Memory B cell (primary cell): ENCODE data around the gene MBOAT2.

Experiments used
- ATAC-seq: fragments of 150-1000 bp; cut with Tn5 transposase; 2 replicates; pipeline ENCODE4 v1.10.0; 2021; ENCODE audit warnings: low read depth, mild to moderate bottlenecking, moderate library complexity
- DNase-seq, 2 donors: peaks; one replicate each; pipeline ENCODE4 v3.0.0; 2022; ENCODE audit warnings: low spot score in 2 of 2
- H3K27ac Mint-ChIP-seq: one replicate; pipeline ENCODE4 v1.8.0; 2022; ENCODE audit warnings: mild to moderate bottlenecking, moderate library complexity, mixed read lengths
- H3K27me3 Mint-ChIP-seq: one replicate; pipeline ENCODE4 v1.8.0; 2022; ENCODE audit warnings: mixed read lengths
- H3K36me3 Mint-ChIP-seq: one replicate; pipeline ENCODE4 v1.8.0; 2022; ENCODE audit warnings: mild to moderate bottlenecking, mixed read lengths
- H3K4me1 Mint-ChIP-seq: one replicate; pipeline ENCODE4 v1.8.0; 2022; ENCODE audit warnings: mixed read lengths
- H3K4me3 Mint-ChIP-seq: one replicate; pipeline ENCODE4 v1.8.0; 2022; ENCODE audit warnings: mild to moderate bottlenecking, moderate library complexity, mixed read lengths
- H3K9me3 Mint-ChIP-seq: one replicate; pipeline ENCODE4 v1.8.0; 2022; ENCODE audit warnings: mixed read lengths

Gene MBOAT2

DNA sequence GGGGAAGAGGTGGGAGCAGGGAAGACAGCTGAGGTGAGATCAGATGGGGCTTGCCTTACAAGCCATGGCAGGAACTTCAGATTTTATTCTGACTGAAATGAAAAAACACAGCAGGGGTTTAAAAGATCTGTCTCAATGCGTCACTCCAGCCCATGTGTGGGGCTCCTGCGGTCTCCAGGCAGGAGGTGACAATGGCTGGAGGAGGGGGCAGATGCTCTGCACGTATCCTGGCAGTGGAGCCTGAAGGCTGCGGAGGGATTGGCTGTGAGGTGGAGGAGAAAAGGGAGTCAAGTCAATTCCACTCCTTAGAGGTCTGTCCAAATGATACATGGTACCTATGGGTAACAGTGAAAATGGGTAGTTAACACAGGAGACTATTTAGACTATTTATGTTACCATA lies 125.6 kb downstream of the MBOAT2 start:
- ATAC-seq (no peak), DNase-seq (no peak)
- peaks cover 2% of the 10 kb centered on the region for H3K4me1 Mint-ChIP-seq
- no peaks in the 10 kb centered on the region for H3K9me3 Mint-ChIP-seq
- no peaks in the 10 kb centered on the region for H3K36me3 Mint-ChIP-seq
- H3K27me3 Mint-ChIP-seq: peaks cover 9% of the 10 kb centered on the region
- H3K4me3 Mint-ChIP-seq: no peak overlapping the region
- no peak overlapping the region for H3K27ac Mint-ChIP-seq

DNA sequence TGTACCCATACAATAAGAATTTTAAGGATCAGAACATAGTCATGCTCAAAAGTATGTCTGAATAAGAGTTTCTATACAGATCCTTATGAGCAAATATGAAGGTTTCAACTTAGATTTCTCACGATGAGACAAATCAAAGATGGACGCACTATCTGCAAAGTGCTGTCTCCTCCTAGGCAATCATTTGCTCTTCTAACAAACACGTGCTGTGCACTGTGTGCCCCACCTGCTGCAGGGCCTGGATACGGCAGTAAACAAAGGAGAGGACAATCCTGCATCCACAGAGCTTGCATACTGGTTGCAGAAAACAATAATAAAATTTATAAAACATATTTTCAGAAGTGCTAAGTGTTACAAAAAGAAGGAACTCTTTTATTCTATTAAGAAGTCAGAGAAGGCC lies 126.2 kb downstream of the MBOAT2 start:
- Mint-ChIP-seq H3K36me3 (no peaks in the 10 kb centered on the region), H3K4me1 (peaks cover 4% of the 10 kb centered on the region), H3K27me3 (peaks cover 11% of the 10 kb centered on the region), H3K4me3 (no peak overlapping the region), H3K27ac (no peak overlapping the region), H3K9me3 (no peaks in the 10 kb centered on the region)
- no peak for ATAC-seq
- DNase-seq: no peak

DNA sequence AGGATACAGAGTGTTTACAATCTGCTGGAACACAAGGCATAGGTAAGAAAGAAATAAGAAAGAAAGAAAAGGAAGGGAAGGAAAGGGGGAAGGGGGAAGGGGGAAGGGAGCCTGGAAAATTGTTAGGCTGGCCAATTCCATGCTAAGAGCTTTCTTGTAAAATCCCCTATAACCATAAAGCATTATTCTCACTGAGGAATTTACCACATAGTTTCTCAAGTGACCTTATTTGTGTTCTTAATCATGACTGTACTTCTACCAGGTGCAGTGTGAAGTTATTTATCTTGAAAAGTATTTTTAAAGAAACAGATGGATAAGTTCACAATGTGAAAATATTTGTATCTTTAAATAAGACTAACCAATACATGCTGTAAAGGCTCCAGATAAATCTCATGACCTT lies 126.9 kb downstream of the MBOAT2 start:
- H3K4me1 Mint-ChIP-seq: peaks cover 4% of the 10 kb centered on the region
- no peaks in the 10 kb centered on the region for H3K9me3 Mint-ChIP-seq
- H3K27me3 Mint-ChIP-seq: peaks cover 13% of the 10 kb centered on the region
- H3K4me3 Mint-ChIP-seq: no peak overlapping the region
- DNase-seq (no peak), ATAC-seq (no peak)
- H3K36me3 Mint-ChIP-seq: no peaks in the 10 kb centered on the region
- no peak overlapping the region for H3K27ac Mint-ChIP-seq

DNA sequence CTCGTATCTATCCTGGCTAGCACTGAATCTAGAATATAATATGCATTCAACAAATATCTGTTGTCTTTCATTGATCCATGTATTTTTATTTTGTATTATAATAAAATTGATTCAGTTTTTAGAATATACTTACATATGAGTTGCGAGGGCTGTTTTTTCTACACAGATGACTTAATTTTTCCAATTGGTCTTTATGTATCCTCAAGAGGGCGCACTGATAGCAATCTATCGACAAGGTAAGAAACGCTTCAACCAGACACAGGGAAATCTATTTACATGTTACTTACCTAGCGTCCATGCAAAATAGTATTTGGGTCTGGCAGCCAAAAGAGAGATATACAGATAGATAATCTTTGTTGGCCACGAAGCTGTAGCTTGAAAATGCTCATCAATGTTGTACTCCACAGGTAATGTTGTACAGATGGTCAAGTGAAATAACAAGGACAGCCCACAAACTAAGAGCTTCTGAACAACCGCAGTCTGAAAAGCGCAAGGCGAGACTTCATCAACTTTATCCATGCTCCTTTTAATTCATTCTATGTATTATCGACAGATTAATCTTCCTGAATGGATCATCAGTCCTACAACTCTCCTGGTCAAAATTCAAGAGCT lies 130.6 kb downstream of the MBOAT2 start:
- H3K27ac Mint-ChIP-seq: no peak overlapping the region
- peaks cover 4% of the 10 kb centered on the region for H3K4me1 Mint-ChIP-seq
- DNase-seq (no peak), ATAC-seq (no peak)
- no peaks in the 10 kb centered on the region for H3K36me3 Mint-ChIP-seq
- H3K9me3 Mint-ChIP-seq: no peaks in the 10 kb centered on the region
- H3K27me3 Mint-ChIP-seq: peaks cover 9% of the 10 kb centered on the region
- H3K4me3 Mint-ChIP-seq: no peak overlapping the region

DNA sequence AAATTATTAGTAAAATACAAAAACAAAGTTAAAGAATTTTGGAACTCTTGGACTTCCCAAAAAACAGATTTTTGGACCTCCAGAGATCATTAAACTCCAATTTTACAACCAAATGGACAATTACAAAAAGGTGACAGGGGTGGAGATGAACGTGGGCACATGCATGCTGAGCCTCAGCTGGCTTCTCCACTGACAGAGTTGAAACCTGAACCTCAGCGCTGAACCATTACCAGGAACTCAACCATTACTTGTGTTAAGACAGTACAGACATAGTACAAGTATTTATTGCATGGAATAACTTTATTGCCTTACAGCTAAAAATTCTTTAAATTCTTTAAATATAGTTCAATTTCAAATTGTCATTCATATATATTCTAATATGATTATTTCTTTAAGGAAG lies 133.0 kb downstream of the MBOAT2 start:
- H3K9me3 Mint-ChIP-seq: no peaks in the 10 kb centered on the region
- DNase-seq: no peak
- H3K36me3 Mint-ChIP-seq: no peaks in the 10 kb centered on the region
- H3K27me3 Mint-ChIP-seq: peaks cover 7% of the 10 kb centered on the region
- no peak overlapping the region for H3K27ac Mint-ChIP-seq
- no peak for ATAC-seq
- H3K4me1 Mint-ChIP-seq: peaks cover 4% of the 10 kb centered on the region
- H3K4me3 Mint-ChIP-seq: no peak overlapping the region

DNA sequence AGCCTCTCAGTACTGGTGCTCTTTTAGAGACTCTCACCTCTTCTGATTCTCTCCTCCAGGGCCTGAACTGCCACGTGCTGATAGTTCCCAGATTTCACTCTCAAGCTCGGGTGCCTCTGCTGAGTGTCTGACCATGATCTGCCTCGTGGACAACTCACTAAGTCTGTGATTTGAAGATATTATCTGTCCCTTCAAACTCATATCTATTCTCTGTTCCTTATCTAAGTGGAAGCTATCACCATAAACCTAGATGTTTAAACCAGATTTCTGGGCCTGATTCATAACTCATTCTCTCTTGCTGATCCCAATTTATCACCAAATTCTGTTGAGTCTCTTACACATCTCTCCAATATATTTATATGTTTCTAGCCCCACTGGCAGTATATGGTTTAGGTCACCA lies 136.1 kb downstream of the MBOAT2 start:
- Mint-ChIP-seq H3K9me3 (no peaks in the 10 kb centered on the region), H3K4me3 (no peak overlapping the region), H3K27ac (no peak overlapping the region), H3K4me1 (no peaks in the 10 kb centered on the region), H3K27me3 (peaks cover 4% of the 10 kb centered on the region), H3K36me3 (no peaks in the 10 kb centered on the region)
- DNase-seq (no peak), ATAC-seq (no peak)

- H3K27ac Mint-ChIP-seq: no peak overlapping the region
- no peaks in the 10 kb centered on the region for H3K9me3 Mint-ChIP-seq
- peaks cover 2% of the 10 kb centered on the region for H3K27me3 Mint-ChIP-seq
- H3K4me1 Mint-ChIP-seq: no peaks in the 10 kb centered on the region
- H3K36me3 Mint-ChIP-seq: no peaks in the 10 kb centered on the region
- ATAC-seq: no peak
- no peak for DNase-seq
- H3K4me3 Mint-ChIP-seq: no peak overlapping the region
Observed at GRCh38 chr2:8863331-8863953, 140.0 kb downstream of the MBOAT2 start.

GRCh38 chr2:8862230-8862629 lies 141.3 kb downstream of the MBOAT2 start:
- H3K4me1 Mint-ChIP-seq: no peaks in the 10 kb centered on the region
- no peak overlapping the region for H3K4me3 Mint-ChIP-seq
- peaks cover 2% of the 10 kb centered on the region for H3K27me3 Mint-ChIP-seq
- no peak for DNase-seq
- ATAC-seq: no peak
- no peaks in the 10 kb centered on the region for H3K36me3 Mint-ChIP-seq
- H3K27ac Mint-ChIP-seq: no peak overlapping the region
- no peaks in the 10 kb centered on the region for H3K9me3 Mint-ChIP-seq

- no peak for DNase-seq
- no peaks in the 10 kb centered on the region for H3K36me3 Mint-ChIP-seq
- H3K27ac Mint-ChIP-seq: no peak overlapping the region
- H3K4me3 Mint-ChIP-seq: no peak overlapping the region
- peaks cover 2% of the 10 kb centered on the region for H3K27me3 Mint-ChIP-seq
- no peaks in the 10 kb centered on the region for H3K4me1 Mint-ChIP-seq
- no peak for ATAC-seq
- H3K9me3 Mint-ChIP-seq: no peaks in the 10 kb centered on the region
Observed at GRCh38 chr2:8861797-8862196, 141.7 kb downstream of the MBOAT2 start.

- Mint-ChIP-seq H3K4me1 (no peaks in the 10 kb centered on the region), H3K27me3 (peaks cover 2% of the 10 kb centered on the region), H3K27ac (no peak overlapping the region), H3K36me3 (no peaks in the 10 kb centered on the region), H3K4me3 (no peak overlapping the region), H3K9me3 (no peaks in the 10 kb centered on the region)
- DNase-seq (no peak), ATAC-seq (no peak)
Observed at GRCh38 chr2:8860239-8860638, 143.2 kb downstream of the MBOAT2 start.

DNA sequence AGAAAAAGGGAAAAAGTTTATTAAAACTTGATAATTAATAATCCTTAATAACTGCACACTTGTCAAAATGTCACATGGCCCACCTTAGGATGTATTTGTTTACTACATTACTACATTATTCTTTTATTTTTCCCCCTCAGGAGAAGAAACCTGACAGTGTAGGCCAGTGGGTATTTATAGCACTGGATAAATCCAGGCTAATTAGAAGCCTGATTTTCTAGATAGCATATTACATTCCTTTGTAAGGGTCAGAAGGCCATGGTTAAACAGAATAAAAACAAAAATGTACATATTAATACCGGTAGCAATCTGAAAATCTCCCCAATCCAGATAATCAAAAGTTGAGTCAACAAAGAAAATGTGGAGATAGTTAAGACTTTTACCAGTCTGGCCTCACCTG lies 144.6 kb downstream of the MBOAT2 start:
- ATAC-seq (no peak), DNase-seq (no peak)
- no peak overlapping the region for H3K4me3 Mint-ChIP-seq
- no peaks in the 10 kb centered on the region for H3K9me3 Mint-ChIP-seq
- H3K27me3 Mint-ChIP-seq: peaks cover 1% of the 10 kb centered on the region
- no peaks in the 10 kb centered on the region for H3K36me3 Mint-ChIP-seq
- no peak overlapping the region for H3K27ac Mint-ChIP-seq
- H3K4me1 Mint-ChIP-seq: no peaks in the 10 kb centered on the region

GRCh38 chr2:8858264-8858663 lies 145.2 kb downstream of the MBOAT2 start:
- Mint-ChIP-seq H3K4me3 (no peak overlapping the region), H3K27me3 (peaks cover 1% of the 10 kb centered on the region), H3K4me1 (no peaks in the 10 kb centered on the region), H3K36me3 (no peaks in the 10 kb centered on the region), H3K9me3 (no peaks in the 10 kb centered on the region), H3K27ac (no peak overlapping the region)
- ATAC-seq (no peak), DNase-seq (no peak)

DNA sequence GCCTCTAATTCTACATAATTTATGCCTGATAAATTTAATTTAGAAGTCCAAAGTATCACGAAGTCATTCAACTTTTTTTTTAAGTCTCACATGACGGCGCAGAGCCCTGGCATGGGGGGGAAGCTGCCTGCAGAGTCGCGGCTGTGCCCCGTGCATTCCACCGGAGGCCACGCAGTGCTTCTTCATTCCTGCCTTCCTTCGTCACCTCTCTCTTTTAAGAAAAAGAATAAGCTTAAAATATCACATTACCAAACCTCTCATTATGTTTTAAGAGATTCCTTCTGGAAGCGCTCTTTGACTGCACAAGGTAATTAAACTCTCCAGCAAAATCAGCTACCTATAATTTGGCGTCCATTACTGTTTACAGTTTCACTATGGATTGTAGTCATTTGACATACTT lies 145.8 kb downstream of the MBOAT2 start:
- Mint-ChIP-seq H3K9me3 (no peaks in the 10 kb centered on the region), H3K4me3 (no peak overlapping the region), H3K27ac (no peak overlapping the region), H3K27me3 (peaks cover 1% of the 10 kb centered on the region), H3K36me3 (no peaks in the 10 kb centered on the region), H3K4me1 (no peaks in the 10 kb centered on the region)
- DNase-seq (no peak), ATAC-seq (no peak)

DNA sequence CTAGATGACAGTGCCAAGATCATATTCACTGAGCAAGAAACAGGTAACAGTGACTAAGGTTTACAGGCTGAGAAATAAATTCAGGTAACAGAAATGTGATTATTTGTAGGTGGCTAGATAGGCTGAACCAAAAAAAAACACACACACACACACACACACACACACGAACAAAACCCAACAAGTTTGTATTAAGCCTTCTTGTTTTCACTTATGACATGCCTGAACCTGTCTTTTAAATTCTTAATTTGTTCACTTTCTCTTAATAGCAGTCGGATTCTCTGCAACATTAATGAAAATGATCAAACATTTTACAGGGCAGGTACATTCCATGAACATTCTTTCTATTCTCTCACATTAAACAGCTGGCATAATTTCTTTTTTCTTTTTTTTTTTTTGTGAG lies 147.3 kb downstream of the MBOAT2 start:
- no peak overlapping the region for H3K27ac Mint-ChIP-seq
- H3K4me3 Mint-ChIP-seq: no peak overlapping the region
- DNase-seq: no peak
- ATAC-seq: no peak
- no peaks in the 10 kb centered on the region for H3K4me1 Mint-ChIP-seq
- peaks cover 3% of the 10 kb centered on the region for H3K27me3 Mint-ChIP-seq
- H3K36me3 Mint-ChIP-seq: no peaks in the 10 kb centered on the region
- H3K9me3 Mint-ChIP-seq: no peaks in the 10 kb centered on the region

DNA sequence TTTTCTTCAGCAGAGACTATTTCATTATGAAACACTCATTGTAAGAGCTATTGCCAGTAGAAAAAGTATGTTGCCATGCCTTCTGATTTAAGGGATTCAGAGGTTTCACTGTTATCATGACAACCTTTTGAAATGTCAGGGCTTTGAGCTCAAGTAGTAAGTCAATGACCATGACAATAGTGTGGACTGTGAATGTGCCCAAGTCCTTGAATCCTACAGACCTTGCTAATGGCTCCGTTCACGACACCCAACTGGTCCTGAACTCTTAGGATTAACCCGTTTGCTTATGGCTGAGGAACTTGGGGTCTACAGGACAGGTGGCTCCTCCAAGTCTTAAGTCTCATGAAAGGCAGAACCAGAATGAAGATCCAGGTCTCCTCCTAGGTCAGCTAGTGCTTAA lies 148.5 kb downstream of the MBOAT2 start:
- Mint-ChIP-seq H3K4me1 (no peaks in the 10 kb centered on the region), H3K4me3 (no peak overlapping the region), H3K36me3 (no peaks in the 10 kb centered on the region), H3K27ac (no peak overlapping the region), H3K27me3 (peaks cover 8% of the 10 kb centered on the region), H3K9me3 (no peaks in the 10 kb centered on the region)
- DNase-seq (no peak), ATAC-seq (no peak)
